Ishikawa (cell line): Measurements from ENCODE around the gene KRT9.

Source experiments
- CEBPB ChIP-seq: IDR thresholded peaks from 2 replicates; pipeline ENCODE4 v1.6.1; 2012
- CREB1 ChIP-seq: IDR thresholded peaks from 2 replicates; pipeline ENCODE4 v1.6.1; 2012; ENCODE audit warnings: low read depth
- EGR1 ChIP-seq: IDR thresholded peaks from 2 replicates; pipeline ENCODE4 v1.6.1; 2012
- EP300 ChIP-seq: IDR thresholded peaks from 2 replicates; pipeline ENCODE4 v1.6.1; 2012; ENCODE audit warnings: borderline replicate concordance
- MAX ChIP-seq: IDR thresholded peaks from 2 replicates; pipeline ENCODE4 v1.6.1; 2012
- REST ChIP-seq: IDR thresholded peaks from 2 replicates; pipeline ENCODE4 v1.6.1; 2012; ENCODE audit warnings: low read depth, mild to moderate bottlenecking
- TAF1 ChIP-seq: IDR thresholded peaks from 2 replicates; pipeline ENCODE4 v1.6.1; 2012; ENCODE audit warnings: low read depth, mild to moderate bottlenecking
- USF1 ChIP-seq: IDR thresholded peaks from 2 replicates; pipeline ENCODE4 v1.6.1; 2012
- YY1 ChIP-seq: IDR thresholded peaks from 2 replicates; pipeline ENCODE4 v1.6.1; 2012; ENCODE audit warnings: low read depth

- no peak for TF ChIP-seq EP300
- no peak for TF ChIP-seq YY1
- no peak for TF ChIP-seq USF1
- TF ChIP-seq REST = no peak
- TF ChIP-seq CREB1 = no peak
- no peak for TF ChIP-seq EGR1
- no peak for TF ChIP-seq MAX
- no peak for TF ChIP-seq CEBPB
- TF ChIP-seq TAF1 = no peak
These were observed 49.3 kb downstream of the KRT9 start for GRCh38 chr17:41522301-41523224.
